HepG2 (cell line): ENCODE data around the gene PLXNA4. TPM values are rescaled to one million over a fixed set of nuclear protein-coding genes. Genes with fewer than 3 reads are reported as not detected.

Experiments used
- ATAC-seq: fragments of 200-7000 bp; cut with Tn5 transposase; 3 replicates; pipeline ENCODE4 v1.9.1; 2020; ENCODE audit warnings: mild to moderate bottlenecking, moderate library complexity
- BruUV-seq: library from RNA; stranded (reverse); fragments of 400-500 nt; replicated peaks from 2 replicates; lab custom pipeline; 2021; lab: Mats Ljungman, UMichigan
- CTCF ChIA-PET: fragments of 300-600 bp; formaldehyde crosslinking; extraction: SDS; loops from one replicate; lab custom pipeline; 2021; ENCODE audit warnings: low total read pairs, inconsistent platforms, low intra/inter-chr PET ratio; lab: Yijun Ruan, JAX
- POLR2A ChIA-PET: fragments of 350-600 bp; sonication (Branson Sonifier 250); formaldehyde crosslinking; loops from one replicate; lab custom pipeline; 2020; ENCODE audit warnings: antibody characterized with exemption, inconsistent platforms; lab: Yijun Ruan, JAX
- DNase-seq: peaks from one replicate; pipeline ENCODE4 v3.0.0-alpha.2; 2015; ENCODE audit warnings: low spot score
- FAIRE-seq: peaks from 3 replicates; lab custom pipeline; 2011; peaks lifted over from hg19 to GRCh38; lab: Jason Lieb, UNC
- H2AFZ ChIP-seq: one replicate; pipeline ENCODE4 v1.6.1; 2011; ENCODE audit warnings: low read length, inconsistent platforms
- H3K27ac ChIP-seq: fragments of 300-600 bp; 3 replicates; pipeline ENCODE4 v1.8.0; 2011; ENCODE audit warnings: mixed run types, mild to moderate bottlenecking, mixed read lengths, low read length, inconsistent platforms; ENCODE audit not compliant: insufficient read depth; ENCODE audit errors: extremely low read length
- H3K27me3 ChIP-seq, 2 experiments: fragments of 200-600 bp in 1 of 2; 2 replicates in 1 of 2; 3 replicates in 1 of 2; pipeline versions ENCODE4 v1.6.0 to v1.8.0; 2011; ENCODE audit warnings: low read length in 2 of 2, mild to moderate bottlenecking in 2 of 2, moderate library complexity in 2 of 2, inconsistent platforms in 1 of 2; ENCODE audit not compliant: insufficient read depth in 2 of 2, control insufficient read depth in 1 of 2
- H3K36me3 ChIP-seq, 2 experiments: fragments of 200-600 bp in 1 of 2; replicated peaks in 1 of 2; 2 replicates in 1 of 2; 3 replicates in 1 of 2; pipeline versions ENCODE4 v1.5.1 to v1.8.0; 2011; ENCODE audit warnings: low read length in 2 of 2, inconsistent platforms in 1 of 2; ENCODE audit not compliant: insufficient read depth in 2 of 2, control insufficient read depth in 1 of 2
- H3K4me1 ChIP-seq: 2 replicates; pipeline ENCODE4 v1.5.1; 2012; ENCODE audit warnings: low read length, inconsistent platforms; ENCODE audit not compliant: insufficient read depth
- H3K4me2 ChIP-seq: 2 replicates; pipeline ENCODE4 v1.6.0; 2011; ENCODE audit warnings: low read depth, low read length, inconsistent platforms
- H3K4me3 ChIP-seq, 3 experiments: fragments of 200-600 bp in 1 of 3; sonication (generic), shearing (Covaris generic) in 1 of 3; replicated peaks in 1 of 3; 2 replicates each; pipeline ENCODE4 v1.5.1; 2011 to 2016; ENCODE audit warnings: low read length in 3 of 3, inconsistent platforms in 2 of 3, low read depth in 2 of 3, mild to moderate bottlenecking in 2 of 3, control low read depth in 1 of 3, mixed read lengths in 1 of 3; ENCODE audit not compliant: insufficient read depth in 1 of 3
- H3K79me2 ChIP-seq: one replicate; pipeline ENCODE4 v1.6.1; 2011; ENCODE audit warnings: low read length, inconsistent platforms; ENCODE audit not compliant: insufficient read depth
- H3K9ac ChIP-seq: 2 replicates; pipeline ENCODE4 v1.6.0; 2011; ENCODE audit warnings: mild to moderate bottlenecking, low read depth, low read length, inconsistent platforms; ENCODE audit not compliant: insufficient read depth
- H3K9me3 ChIP-seq: 2 replicates; pipeline ENCODE4 v1.5.1; 2012; ENCODE audit warnings: mild to moderate bottlenecking, low read length
- H4K20me1 ChIP-seq: 2 replicates; pipeline ENCODE4 v1.6.0; 2011; ENCODE audit warnings: inconsistent platforms, mild to moderate bottlenecking, low read length, moderate library complexity; ENCODE audit not compliant: insufficient read depth
- DMTF1 ChIP-seq: sonication (generic); formaldehyde crosslinking; IDR thresholded peaks from 2 replicates; pipeline ENCODE4 v1.4.0; 2020; ENCODE audit warnings: mild to moderate bottlenecking, missing genetic modification reagents
- FOXP1 ChIP-seq, 2 experiments: fragments of 450-650 bp in 1 of 2; IDR thresholded peaks; 2 replicates each; pipeline ENCODE4 v1.6.1; 2017 to 2018; ENCODE audit warnings: antibody characterized with exemption in 1 of 2
- MYC ChIP-seq: sonication (generic); formaldehyde crosslinking; IDR thresholded peaks from 2 replicates; pipeline ENCODE4 v1.9.0; 2021; ENCODE audit warnings: missing genetic modification reagents, borderline replicate concordance
- SATB2 ChIP-seq: sonication (generic); formaldehyde crosslinking; IDR thresholded peaks from 2 replicates; pipeline ENCODE4 v1.5.0; 2020; ENCODE audit warnings: missing genetic modification reagents
- YY1 ChIP-seq: IDR thresholded peaks from 2 replicates; pipeline ENCODE4 v1.6.1; 2011; ENCODE audit warnings: low read length, low read depth, moderate library complexity, mild to moderate bottlenecking; ENCODE audit not compliant: insufficient read depth, insufficient replicate concordance
- ZBTB34 ChIP-seq: sonication (generic); formaldehyde crosslinking; IDR thresholded peaks from 2 replicates; pipeline ENCODE4 v1.8.0; 2022; ENCODE audit warnings: mild to moderate bottlenecking, missing genetic modification reagents
- ZC3H4 ChIP-seq: sonication (generic); formaldehyde crosslinking; IDR thresholded peaks from 2 replicates; pipeline ENCODE4 v1.4.0; 2020; ENCODE audit warnings: missing genetic modification reagents, borderline replicate concordance
- ZNF441 ChIP-seq: sonication (generic); formaldehyde crosslinking; IDR thresholded peaks from 2 replicates; pipeline ENCODE4 v1.7.0; 2021; ENCODE audit warnings: missing genetic modification reagents, borderline replicate concordance
- ZNF644 ChIP-seq: IDR thresholded peaks from 2 replicates; pipeline ENCODE4 v1.6.1; 2016; ENCODE audit warnings: low read depth
- ZSCAN20 ChIP-seq: sonication (generic); formaldehyde crosslinking; IDR thresholded peaks from 2 replicates; pipeline ENCODE4 v1.4.0; 2020; ENCODE audit warnings: missing genetic modification reagents, mild to moderate bottlenecking, borderline replicate concordance
- WGBS: methylation state at CpG from one replicate; pipeline ENCODE4 v1.1.6; 2017; ENCODE audit warnings: low lambda C conversion rate; 5-methylcytosine and 5-hydroxymethylcytosine counted together
- in situ Hi-C: cut with HindIII; loops from 2 replicates; pipeline ENCODE4 v1.10.0; 2017; ENCODE audit warnings: low pct_unique_long_range_greater_than_20kb; ENCODE audit not compliant: extremely low pct_ligation_motif_present
- intact Hi-C: fragments of 100-400 bp; cut with micrococcal nuclease; formaldehyde crosslinking; loops from one replicate; pipeline ENCODE4 v1.10.0; 2022; ENCODE audit not compliant: unreplicated experiment
- polyA plus RNA-seq, 8 experiments: library from polyadenylated mRNA; depleted of rRNA in 3 of 8; stranded (reverse) in 7 of 8; unstranded in 1 of 8; fragments of >200 nt; fragmentation: Illumina TruSeq in 4 of 8; extraction: Trizol in 4 of 8; gene quantifications; 2 replicates each; pipeline versions ENCODE4 v1.2.1 to v1.2.3, GENCODE V29; 2011 to 2016; ENCODE audit warnings: low read depth in 4 of 8, missing spikeins in 1 of 8, mixed read lengths in 1 of 8; ENCODE audit not compliant: insufficient read depth in 1 of 8
- total RNA-seq, 5 experiments: library from RNA; depleted of rRNA; stranded (reverse); fragments of >200 nt; fragmentation: Illumina TruSeq; extraction: Trizol; gene quantifications; 2 replicates each; pipeline ENCODE4 v1.2.3, GENCODE V29; 2016; ENCODE audit warnings: low read depth in 1 of 5
- TF ChIP-seq, protein P1 (sequence below): sonication (generic); formaldehyde crosslinking; IDR thresholded peaks from 2 replicates; pipeline ENCODE4 v1.4.0; 2020; ENCODE audit warnings: low read depth, missing genetic modification reagents
- TF ChIP-seq, protein P2 (sequence below): sonication (generic); formaldehyde crosslinking; IDR thresholded peaks from 2 replicates; pipeline ENCODE4 v1.4.0; 2020; ENCODE audit warnings: missing genetic modification reagents, borderline replicate concordance

The PLXNA4 gene
- total and polyA plus RNA-seq, 2 of the 13 experiments (the other 11 are each of a cell fraction or from before 2014, with no cell fraction given), result 0.01 to 0.04 TPM

GRCh38 chr7:132387596-132387995, 188.7 kb downstream of the PLXNA4 start:
- FAIRE-seq (no peak), ATAC-seq (no peak), DNase-seq (no peak)
- TF ChIP-seq, protein P1, sequence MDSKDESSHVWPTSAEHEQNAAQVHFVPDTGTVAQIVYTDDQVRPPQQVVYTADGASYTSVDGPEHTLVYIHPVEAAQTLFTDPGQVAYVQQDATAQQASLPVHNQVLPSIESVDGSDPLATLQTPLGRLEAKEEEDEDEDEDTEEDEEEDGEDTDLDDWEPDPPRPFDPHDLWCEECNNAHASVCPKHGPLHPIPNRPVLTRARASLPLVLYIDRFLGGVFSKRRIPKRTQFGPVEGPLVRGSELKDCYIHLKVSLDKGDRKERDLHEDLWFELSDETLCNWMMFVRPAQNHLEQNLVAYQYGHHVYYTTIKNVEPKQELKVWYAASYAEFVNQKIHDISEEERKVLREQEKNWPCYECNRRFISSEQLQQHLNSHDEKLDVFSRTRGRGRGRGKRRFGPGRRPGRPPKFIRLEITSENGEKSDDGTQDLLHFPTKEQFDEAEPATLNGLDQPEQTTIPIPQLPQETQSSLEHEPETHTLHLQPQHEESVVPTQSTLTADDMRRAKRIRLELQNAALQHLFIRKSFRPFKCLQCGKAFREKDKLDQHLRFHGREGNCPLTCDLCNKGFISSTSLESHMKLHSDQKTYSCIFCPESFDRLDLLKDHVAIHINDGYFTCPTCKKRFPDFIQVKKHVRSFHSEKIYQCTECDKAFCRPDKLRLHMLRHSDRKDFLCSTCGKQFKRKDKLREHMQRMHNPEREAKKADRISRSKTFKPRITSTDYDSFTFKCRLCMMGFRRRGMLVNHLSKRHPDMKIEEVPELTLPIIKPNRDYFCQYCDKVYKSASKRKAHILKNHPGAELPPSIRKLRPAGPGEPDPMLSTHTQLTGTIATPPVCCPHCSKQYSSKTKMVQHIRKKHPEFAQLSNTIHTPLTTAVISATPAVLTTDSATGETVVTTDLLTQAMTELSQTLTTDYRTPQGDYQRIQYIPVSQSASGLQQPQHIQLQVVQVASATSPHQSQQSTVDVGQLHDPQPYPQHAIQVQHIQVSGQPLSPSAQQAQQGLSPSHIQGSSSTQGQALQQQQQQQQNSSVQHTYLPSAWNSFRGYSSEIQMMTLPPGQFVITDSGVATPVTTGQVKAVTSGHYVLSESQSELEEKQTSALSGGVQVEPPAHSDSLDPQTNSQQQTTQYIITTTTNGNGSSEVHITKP, result no peak
- TF ChIP-seq SATB2 (no peak), ZNF644 (CRISPR knock-in tag) (no peak), DMTF1 (CRISPR knock-in tag) (no peak), ZSCAN20 (no peak), ZBTB34 (CRISPR knock-in tag) (no peak), FOXP1 (IDR thresholded peaks at IDR 0.05) (no peak), FOXP1 (CRISPR knock-in tag; IDR thresholded peaks at IDR 0.05) (no peak), ZC3H4 (CRISPR knock-in tag) (no peak), YY1 (no peak), MYC (CRISPR knock-in tag) (no peak), ZNF441 (no peak)
- TF ChIP-seq, protein P2, sequence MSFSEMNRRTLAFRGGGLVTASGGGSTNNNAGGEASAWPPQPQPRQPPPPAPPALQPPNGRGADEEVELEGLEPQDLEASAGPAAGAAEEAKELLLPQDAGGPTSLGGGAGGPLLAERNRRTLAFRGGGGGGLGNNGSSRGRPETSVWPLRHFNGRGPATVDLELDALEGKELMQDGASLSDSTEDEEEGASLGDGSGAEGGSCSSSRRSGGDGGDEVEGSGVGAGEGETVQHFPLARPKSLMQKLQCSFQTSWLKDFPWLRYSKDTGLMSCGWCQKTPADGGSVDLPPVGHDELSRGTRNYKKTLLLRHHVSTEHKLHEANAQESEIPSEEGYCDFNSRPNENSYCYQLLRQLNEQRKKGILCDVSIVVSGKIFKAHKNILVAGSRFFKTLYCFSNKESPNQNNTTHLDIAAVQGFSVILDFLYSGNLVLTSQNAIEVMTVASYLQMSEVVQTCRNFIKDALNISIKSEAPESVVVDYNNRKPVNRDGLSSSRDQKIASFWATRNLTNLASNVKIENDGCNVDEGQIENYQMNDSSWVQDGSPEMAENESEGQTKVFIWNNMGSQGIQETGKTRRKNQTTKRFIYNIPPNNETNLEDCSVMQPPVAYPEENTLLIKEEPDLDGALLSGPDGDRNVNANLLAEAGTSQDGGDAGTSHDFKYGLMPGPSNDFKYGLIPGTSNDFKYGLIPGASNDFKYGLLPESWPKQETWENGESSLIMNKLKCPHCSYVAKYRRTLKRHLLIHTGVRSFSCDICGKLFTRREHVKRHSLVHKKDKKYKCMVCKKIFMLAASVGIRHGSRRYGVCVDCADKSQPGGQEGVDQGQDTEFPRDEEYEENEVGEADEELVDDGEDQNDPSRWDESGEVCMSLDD (CRISPR knock-in tag), result no peak
- Histone ChIP-seq H3K9ac (no peak overlapping the region), H4K20me1 (no peaks in the 10 kb centered on the region), H3K9me3 (no peaks in the 10 kb centered on the region), H3K4me2 (no peak overlapping the region), H3K4me3 (no peak overlapping the region), H3K4me1 (no peaks in the 10 kb centered on the region), H3K79me2 (no peaks in the 10 kb centered on the region), H3K27ac (no peak overlapping the region), H3K36me3 (no peaks in the 10 kb centered on the region), H2AFZ (no peak overlapping the region), H3K27me3 (peaks cover 0 to 4% of the 10 kb centered on the region in 2 experiments; a peak in 1 of 5 replicates)
- CTCF ChIA-PET, result no interaction called here
- in situ Hi-C loops (no loop called here), intact Hi-C loops (no loop called here)
- BruUV-seq, result no TSS peak
- POLR2A ChIA-PET, result no interaction called here
- 61% methylated on average over 2 of the region's 6 CpGs for whole genome bisulfite sequencing
